Neural cell (in vitro differentiated cells): ENCODE data around the gene SDK1. TPM values are rescaled to one million over a fixed set of nuclear protein-coding genes. Genes with fewer than 3 reads are reported as not detected.

Experiments
- H2AFZ ChIP-seq: fragments of 200-600, 300-800 bp; sonication (generic), shearing (Covaris generic); 2 replicates; pipeline ENCODE4 v1.6.0; 2014; ENCODE audit warnings: low read depth, mild to moderate bottlenecking, antibody characterized with exemption, low read length, moderate library complexity
- H3F3A ChIP-seq: fragments of 200-600 bp; shearing (Covaris generic); 2 replicates; pipeline ENCODE4 v1.6.1; 2016; ENCODE audit warnings: mild to moderate bottlenecking, moderate library complexity, mixed read lengths, antibody characterized with exemption, low read length; ENCODE audit not compliant: insufficient read depth, poor library complexity, severe bottlenecking
- H3K27ac ChIP-seq: fragments of 200-600, 300-800 bp; sonication (generic), shearing (Covaris generic); 2 replicates; pipeline ENCODE4 v1.5.1; 2014; ENCODE audit warnings: mild to moderate bottlenecking, low read length, moderate library complexity
- H3K27me3 ChIP-seq: fragments of 300-800, 200-600 bp; sonication (generic), shearing (Covaris generic); 2 replicates; pipeline ENCODE4 v1.6.0; 2014; ENCODE audit warnings: mild to moderate bottlenecking, low read depth, low read length, moderate library complexity; ENCODE audit not compliant: insufficient read depth
- H3K36me3 ChIP-seq: fragments of 300-800, 200-600 bp; sonication (generic), shearing (Covaris generic); 2 replicates; pipeline ENCODE4 v1.5.1; 2014; ENCODE audit warnings: mild to moderate bottlenecking, antibody characterized with exemption, low read length, moderate library complexity; ENCODE audit not compliant: insufficient read depth
- H3K4me2 ChIP-seq: fragments of 300-800, 200-600 bp; sonication (generic), shearing (Covaris generic); 2 replicates; pipeline ENCODE4 v1.6.0; 2014; ENCODE audit warnings: mild to moderate bottlenecking, low read length
- H3K4me3 ChIP-seq: fragments of 300-800, 200-600 bp; sonication (generic), shearing (Covaris generic); 2 replicates; pipeline ENCODE4 v1.5.1; 2014; ENCODE audit warnings: mild to moderate bottlenecking, low read length, moderate library complexity
- H3K79me2 ChIP-seq: fragments of 200-600 bp; shearing (Covaris generic); replicated peaks from 2 replicates; pipeline ENCODE4 v1.6.0; 2014; ENCODE audit warnings: mild to moderate bottlenecking, low read length, moderate library complexity; ENCODE audit not compliant: insufficient read depth
- H3K9ac ChIP-seq: fragments of 300-800, 200-600 bp; sonication (generic), shearing (Covaris generic); 2 replicates; pipeline ENCODE4 v1.6.1; 2016; ENCODE audit warnings: mild to moderate bottlenecking, low read length, mixed read lengths
- H3K9me2 ChIP-seq: fragments of 200-600 bp; shearing (Covaris generic); 2 replicates; pipeline ENCODE4 v1.6.1; 2016; ENCODE audit warnings: mild to moderate bottlenecking, low read length, mixed read lengths; ENCODE audit not compliant: insufficient read depth
- H3K9me3 ChIP-seq: fragments of 200-600, 300-800 bp; sonication (generic), shearing (Covaris generic); 2 replicates; pipeline ENCODE4 v1.6.1; 2016; ENCODE audit warnings: mild to moderate bottlenecking, mixed run types, low read length, moderate library complexity, mixed read lengths
- H4K20me1 ChIP-seq: fragments of 200-600 bp; shearing (Covaris generic); 2 replicates; pipeline ENCODE4 v1.6.1; 2016; ENCODE audit warnings: mild to moderate bottlenecking, mixed run types; ENCODE audit not compliant: insufficient read depth
- CTCF ChIP-seq: fragments of 450-650 bp; IDR thresholded peaks from 2 replicates; pipeline ENCODE4 v1.5.1; 2014; ENCODE audit warnings: antibody characterized with exemption, mild to moderate bottlenecking, moderate library complexity; ENCODE audit not compliant: poor library complexity, severe bottlenecking
- EP300 ChIP-seq: fragments of 450-650 bp; conservative IDR thresholded peaks from 2 replicates; pipeline ENCODE4 v1.6.1; 2014; ENCODE audit warnings: antibody characterized with exemption, mild to moderate bottlenecking, moderate library complexity; ENCODE audit not compliant: poor library complexity, severe bottlenecking
- EZH2 ChIP-seq: fragments of 200-600, 300-800 bp; shearing (Covaris generic), sonication (generic); IDR thresholded peaks from 2 replicates; pipeline ENCODE4 v1.6.1; 2014; ENCODE audit warnings: antibody characterized with exemption, low read length, borderline replicate concordance, mild to moderate bottlenecking; ENCODE audit not compliant: insufficient read depth, poor library complexity, severe bottlenecking
- MXI1 ChIP-seq: fragments of 450-650 bp; conservative IDR thresholded peaks from 2 replicates; pipeline ENCODE4 v1.6.1; 2014; ENCODE audit warnings: antibody characterized with exemption, mild to moderate bottlenecking; ENCODE audit not compliant: poor library complexity, severe bottlenecking
- POLR2AphosphoS5 ChIP-seq: IDR thresholded peaks from 2 replicates; pipeline ENCODE4 v1.6.1; 2012
- RAD21 ChIP-seq: fragments of 450-650 bp; conservative IDR thresholded peaks from 2 replicates; pipeline ENCODE4 v1.6.1; 2014; ENCODE audit warnings: antibody characterized with exemption, mild to moderate bottlenecking, moderate library complexity
- SMC3 ChIP-seq: fragments of 450-650 bp; conservative IDR thresholded peaks from 2 replicates; pipeline ENCODE4 v1.6.1; 2014; ENCODE audit warnings: antibody characterized with exemption, mild to moderate bottlenecking, moderate library complexity; ENCODE audit not compliant: poor library complexity
- TAF1 ChIP-seq: IDR thresholded peaks from 2 replicates; pipeline ENCODE4 v1.6.1; 2012; ENCODE audit warnings: low read depth
- polyA plus RNA-seq: library from polyadenylated mRNA; depleted of rRNA; stranded (reverse); fragments of >200 nt; gene quantifications from 2 replicates; pipeline ENCODE4 v1.2.3, GENCODE V29; 2014
- TF ChIP-seq, protein P1 (sequence below): IDR thresholded peaks from 2 replicates; pipeline ENCODE4 v1.6.1; 2012; ENCODE audit warnings: borderline replicate concordance

The SDK1 gene
- polyA plus RNA-seq, 1 donor from 2014 or later: 2.7 TPM

DNA sequence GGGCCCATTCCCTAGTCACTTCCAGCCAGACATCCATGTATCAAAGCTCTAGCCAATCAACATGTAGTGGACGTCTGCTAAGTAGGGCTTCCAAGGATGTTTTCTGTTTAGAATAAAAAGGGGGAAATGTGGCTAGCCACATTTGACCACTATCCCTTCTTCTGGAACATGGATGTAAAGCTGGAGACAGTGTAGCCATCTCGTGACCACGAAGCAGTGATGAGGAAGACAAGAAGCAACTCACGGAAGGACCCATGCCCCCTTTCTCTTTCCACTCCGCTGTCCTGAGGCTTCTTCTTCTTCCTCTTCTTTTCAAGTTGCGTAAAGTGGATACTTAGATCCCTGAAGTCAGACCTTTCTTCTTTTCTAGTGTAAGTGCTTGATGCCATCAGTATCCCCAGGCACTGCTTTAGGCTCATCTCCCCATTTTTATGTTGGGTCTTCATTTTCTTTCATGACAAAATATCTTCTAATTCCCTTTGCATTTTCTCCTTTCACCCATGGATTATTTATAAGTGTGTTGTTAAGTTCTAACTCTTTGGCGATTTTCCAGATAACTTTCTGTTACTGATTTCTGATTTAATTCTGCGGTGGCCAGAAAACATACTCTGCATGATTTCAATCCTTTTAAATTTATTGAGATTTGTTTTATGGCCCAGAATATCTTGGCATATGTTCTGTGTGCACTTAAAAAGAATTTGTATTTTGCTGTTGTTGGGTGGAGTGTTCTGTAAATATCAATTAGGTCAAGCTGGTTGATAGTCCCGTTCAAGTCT, 594.5 kb downstream of the SDK1 start:
- Histone ChIP-seq H3K27ac (no peak overlapping the region), H3K4me2 (no peak overlapping the region), H3K4me3 (no peak overlapping the region), H2AFZ (no peak overlapping the region), H4K20me1 (no peaks in the 10 kb centered on the region), H3F3A (no peaks in the 10 kb centered on the region), H3K27me3 (no peaks in the 10 kb centered on the region), H3K79me2 (no peaks in the 10 kb centered on the region), H3K9me2 (no peaks in the 10 kb centered on the region), H3K9me3 (no peaks in the 10 kb centered on the region), H3K36me3 (no peaks in the 10 kb centered on the region), H3K9ac (no peak overlapping the region)
- TF ChIP-seq POLR2AphosphoS5 (no peak), EZH2 (no peak), SMC3 (no peak), MXI1 (no peak), CTCF (no peak)

DNA sequence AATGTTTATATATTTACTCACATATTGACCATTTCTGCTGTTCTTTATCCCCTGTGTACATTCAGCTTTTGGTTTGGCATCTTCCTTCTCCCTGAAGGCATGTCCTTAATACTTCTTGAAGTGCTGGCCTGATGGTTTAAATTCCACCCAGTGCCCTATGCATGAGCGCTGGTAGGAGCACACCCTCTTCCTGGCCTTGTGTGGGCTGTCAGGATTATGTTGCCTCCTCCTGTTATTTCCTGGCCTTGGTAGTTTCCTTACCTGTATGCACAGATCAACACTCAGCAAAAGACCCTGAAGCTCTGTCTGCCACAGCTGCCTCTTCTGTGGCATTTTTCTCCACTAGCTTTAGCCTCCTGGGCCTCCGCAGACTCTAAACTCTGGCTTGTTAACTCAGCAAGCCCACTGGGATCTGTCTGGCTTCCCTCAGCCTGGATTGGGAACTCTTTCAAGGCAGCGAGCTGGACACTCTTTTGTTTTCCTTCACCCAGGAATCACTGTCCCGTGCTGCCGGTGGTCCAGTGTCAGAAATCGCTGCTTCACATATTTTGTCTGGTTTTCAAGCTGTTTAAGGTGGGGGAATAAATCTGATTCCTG, 595.2 kb downstream of the SDK1 start:
- TF ChIP-seq MXI1 (no peak), POLR2AphosphoS5 (no peak), TAF1 (no peak), EP300 (no peak), CTCF (no peak), RAD21 (no peak), EZH2 (no peak), SMC3 (no peak)
- TF ChIP-seq, protein P1, sequence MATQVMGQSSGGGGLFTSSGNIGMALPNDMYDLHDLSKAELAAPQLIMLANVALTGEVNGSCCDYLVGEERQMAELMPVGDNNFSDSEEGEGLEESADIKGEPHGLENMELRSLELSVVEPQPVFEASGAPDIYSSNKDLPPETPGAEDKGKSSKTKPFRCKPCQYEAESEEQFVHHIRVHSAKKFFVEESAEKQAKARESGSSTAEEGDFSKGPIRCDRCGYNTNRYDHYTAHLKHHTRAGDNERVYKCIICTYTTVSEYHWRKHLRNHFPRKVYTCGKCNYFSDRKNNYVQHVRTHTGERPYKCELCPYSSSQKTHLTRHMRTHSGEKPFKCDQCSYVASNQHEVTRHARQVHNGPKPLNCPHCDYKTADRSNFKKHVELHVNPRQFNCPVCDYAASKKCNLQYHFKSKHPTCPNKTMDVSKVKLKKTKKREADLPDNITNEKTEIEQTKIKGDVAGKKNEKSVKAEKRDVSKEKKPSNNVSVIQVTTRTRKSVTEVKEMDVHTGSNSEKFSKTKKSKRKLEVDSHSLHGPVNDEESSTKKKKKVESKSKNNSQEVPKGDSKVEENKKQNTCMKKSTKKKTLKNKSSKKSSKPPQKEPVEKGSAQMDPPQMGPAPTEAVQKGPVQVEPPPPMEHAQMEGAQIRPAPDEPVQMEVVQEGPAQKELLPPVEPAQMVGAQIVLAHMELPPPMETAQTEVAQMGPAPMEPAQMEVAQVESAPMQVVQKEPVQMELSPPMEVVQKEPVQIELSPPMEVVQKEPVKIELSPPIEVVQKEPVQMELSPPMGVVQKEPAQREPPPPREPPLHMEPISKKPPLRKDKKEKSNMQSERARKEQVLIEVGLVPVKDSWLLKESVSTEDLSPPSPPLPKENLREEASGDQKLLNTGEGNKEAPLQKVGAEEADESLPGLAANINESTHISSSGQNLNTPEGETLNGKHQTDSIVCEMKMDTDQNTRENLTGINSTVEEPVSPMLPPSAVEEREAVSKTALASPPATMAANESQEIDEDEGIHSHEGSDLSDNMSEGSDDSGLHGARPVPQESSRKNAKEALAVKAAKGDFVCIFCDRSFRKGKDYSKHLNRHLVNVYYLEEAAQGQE: no peak
- no peaks in the 10 kb centered on the region for H3K9me3 ChIP-seq
- no peaks in the 10 kb centered on the region for H3K9me2 ChIP-seq
- H3K36me3 ChIP-seq: no peaks in the 10 kb centered on the region
- no peaks in the 10 kb centered on the region for H4K20me1 ChIP-seq
- no peaks in the 10 kb centered on the region for H3F3A ChIP-seq
- H3K4me3 ChIP-seq: no peak overlapping the region
- H3K79me2 ChIP-seq: no peaks in the 10 kb centered on the region
- H3K9ac ChIP-seq: no peak overlapping the region
- no peaks in the 10 kb centered on the region for H3K27me3 ChIP-seq
- H3K4me2 ChIP-seq: no peak overlapping the region
- H3K27ac ChIP-seq: no peak overlapping the region
- no peak overlapping the region for H2AFZ ChIP-seq
